Parathyroid adenoma (tissue), 2 donors: Measurements from ENCODE around the gene IGSF1.

Source experiments
- H2AFZ ChIP-seq: fragments of 300-600 bp; sonication (generic); one replicate; pipeline ENCODE4 v1.7.0; 2017; ENCODE audit warnings: antibody characterized with exemption, mild to moderate bottlenecking
- H3K27ac ChIP-seq: fragments of 300-600 bp; sonication (generic); one replicate; pipeline ENCODE4 v1.7.0; 2017
- H3K27me3 ChIP-seq: fragments of 300-600 bp; sonication (generic); one replicate; pipeline ENCODE4 v1.7.0; 2017; ENCODE audit warnings: low read length; ENCODE audit not compliant: control insufficient read depth, insufficient read depth
- H3K36me3 ChIP-seq: fragments of 300-600 bp; sonication (generic); one replicate; pipeline ENCODE4 v1.7.0; 2017; ENCODE audit warnings: low read length; ENCODE audit not compliant: control insufficient read depth, insufficient read depth
- H3K4me1 ChIP-seq: fragments of 300-600 bp; sonication (generic); one replicate; pipeline ENCODE4 v1.7.0; 2017; ENCODE audit warnings: control low read depth
- H3K4me2 ChIP-seq: fragments of 300-600 bp; sonication (generic); one replicate; pipeline ENCODE4 v1.7.0; 2017; ENCODE audit warnings: low read length
- H3K4me3 ChIP-seq: fragments of 300-600 bp; sonication (generic); one replicate; pipeline ENCODE4 v1.7.0; 2017; ENCODE audit warnings: low read depth, low read length
- H3K79me2 ChIP-seq: fragments of 300-600 bp; sonication (generic); one replicate; pipeline ENCODE4 v1.7.0; 2017; ENCODE audit warnings: control low read depth
- H3K9ac ChIP-seq: fragments of 300-600 bp; sonication (generic); one replicate; pipeline ENCODE4 v1.7.0; 2017; ENCODE audit warnings: mild to moderate bottlenecking
- H3K9me3 ChIP-seq: fragments of 300-600 bp; sonication (generic); one replicate; pipeline ENCODE4 v1.7.0; 2017; ENCODE audit warnings: low read length; ENCODE audit not compliant: control insufficient read depth
- TF ChIP-seq, protein P1 (sequence below): fragments of 300-600 bp; sonication (generic); IDR thresholded peaks from one replicate; pipeline ENCODE4 v1.7.0; 2017; ENCODE audit warnings: antibody characterized with exemption, mild to moderate bottlenecking
- donor health status: primary hyperparathyroidism.

The IGSF1 gene

DNA sequence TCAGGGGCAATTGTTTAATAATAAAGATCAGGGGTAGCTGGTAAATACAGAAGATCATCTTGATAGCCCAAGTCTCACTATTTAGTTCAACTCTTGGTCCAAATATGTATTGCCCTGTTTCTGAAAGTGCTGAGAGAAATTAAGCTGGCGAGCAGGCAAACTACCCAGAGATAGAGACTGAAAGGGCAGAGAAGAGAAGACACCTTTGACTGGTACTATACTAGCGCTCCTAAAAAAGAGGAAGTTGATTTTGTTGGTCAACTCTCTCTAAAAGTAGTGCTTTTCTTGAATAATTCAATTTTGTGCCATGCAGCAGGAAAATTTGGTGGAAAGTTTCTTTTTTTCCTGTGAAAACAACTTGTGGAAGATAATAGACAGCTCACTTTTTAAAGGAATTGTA, 64.0 kb downstream of the IGSF1 start:
- Histone ChIP-seq H3K9ac (no peak overlapping the region), H3K4me3 (no peak overlapping the region), H2AFZ (no peak overlapping the region), H3K4me2 (no peak overlapping the region), H3K27ac (no peak overlapping the region), H3K4me1 (no peaks in the 10 kb centered on the region), H3K27me3 (no peaks in the 10 kb centered on the region), H3K36me3 (no peaks in the 10 kb centered on the region), H3K9me3 (no peaks in the 10 kb centered on the region), H3K79me2 (no peaks in the 10 kb centered on the region)
- TF ChIP-seq, protein P1, sequence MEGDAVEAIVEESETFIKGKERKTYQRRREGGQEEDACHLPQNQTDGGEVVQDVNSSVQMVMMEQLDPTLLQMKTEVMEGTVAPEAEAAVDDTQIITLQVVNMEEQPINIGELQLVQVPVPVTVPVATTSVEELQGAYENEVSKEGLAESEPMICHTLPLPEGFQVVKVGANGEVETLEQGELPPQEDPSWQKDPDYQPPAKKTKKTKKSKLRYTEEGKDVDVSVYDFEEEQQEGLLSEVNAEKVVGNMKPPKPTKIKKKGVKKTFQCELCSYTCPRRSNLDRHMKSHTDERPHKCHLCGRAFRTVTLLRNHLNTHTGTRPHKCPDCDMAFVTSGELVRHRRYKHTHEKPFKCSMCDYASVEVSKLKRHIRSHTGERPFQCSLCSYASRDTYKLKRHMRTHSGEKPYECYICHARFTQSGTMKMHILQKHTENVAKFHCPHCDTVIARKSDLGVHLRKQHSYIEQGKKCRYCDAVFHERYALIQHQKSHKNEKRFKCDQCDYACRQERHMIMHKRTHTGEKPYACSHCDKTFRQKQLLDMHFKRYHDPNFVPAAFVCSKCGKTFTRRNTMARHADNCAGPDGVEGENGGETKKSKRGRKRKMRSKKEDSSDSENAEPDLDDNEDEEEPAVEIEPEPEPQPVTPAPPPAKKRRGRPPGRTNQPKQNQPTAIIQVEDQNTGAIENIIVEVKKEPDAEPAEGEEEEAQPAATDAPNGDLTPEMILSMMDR = no peak
